Measurements from ENCODE around the gene NPBWR2. TPM values are rescaled to one million over a fixed set of nuclear protein-coding genes. Genes with fewer than 3 reads are reported as not detected.

NPBWR2 gene
- total RNA-seq, 4 donors from 2014 or later = not detected

- H3K4me3 ChIP-seq = no peak overlapping the region
- no peaks in the 10 kb centered on the region for H3K4me1 ChIP-seq
- H3K36me3 ChIP-seq = no peaks in the 10 kb centered on the region
- H3K9me3 ChIP-seq = peaks cover 0 to 16% (median 0%) of the 10 kb centered on the region in 4 donors
- 70% methylated on average over 14 of the region's 14 CpGs for WGBS, 2 donors
- DNase-seq (ENCODE audit: low spot score in 2 of 2) = no peak
- TF ChIP-seq, protein P1, sequence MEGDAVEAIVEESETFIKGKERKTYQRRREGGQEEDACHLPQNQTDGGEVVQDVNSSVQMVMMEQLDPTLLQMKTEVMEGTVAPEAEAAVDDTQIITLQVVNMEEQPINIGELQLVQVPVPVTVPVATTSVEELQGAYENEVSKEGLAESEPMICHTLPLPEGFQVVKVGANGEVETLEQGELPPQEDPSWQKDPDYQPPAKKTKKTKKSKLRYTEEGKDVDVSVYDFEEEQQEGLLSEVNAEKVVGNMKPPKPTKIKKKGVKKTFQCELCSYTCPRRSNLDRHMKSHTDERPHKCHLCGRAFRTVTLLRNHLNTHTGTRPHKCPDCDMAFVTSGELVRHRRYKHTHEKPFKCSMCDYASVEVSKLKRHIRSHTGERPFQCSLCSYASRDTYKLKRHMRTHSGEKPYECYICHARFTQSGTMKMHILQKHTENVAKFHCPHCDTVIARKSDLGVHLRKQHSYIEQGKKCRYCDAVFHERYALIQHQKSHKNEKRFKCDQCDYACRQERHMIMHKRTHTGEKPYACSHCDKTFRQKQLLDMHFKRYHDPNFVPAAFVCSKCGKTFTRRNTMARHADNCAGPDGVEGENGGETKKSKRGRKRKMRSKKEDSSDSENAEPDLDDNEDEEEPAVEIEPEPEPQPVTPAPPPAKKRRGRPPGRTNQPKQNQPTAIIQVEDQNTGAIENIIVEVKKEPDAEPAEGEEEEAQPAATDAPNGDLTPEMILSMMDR (IDR thresholded peaks at IDR 0.05) = no peak
- TF ChIP-seq EP300 (IDR thresholded peaks at IDR 0.05) (no peak), POLR2A (IDR thresholded peaks at IDR 0.05) (no peak)
- H3K27ac ChIP-seq = no peak overlapping the region
- H3K27me3 ChIP-seq = peaks cover 0 to 36% of the 10 kb centered on the region in 2 donors
These were observed 35.8 kb upstream of the NPBWR2 start for GRCh38 chr20:64143018-64143801.

- H3K27ac ChIP-seq = no peak overlapping the region
- no peak for DNase-seq (ENCODE audit: low spot score in 2 of 2)
- no peak overlapping the region for H3K4me3 ChIP-seq
- TF ChIP-seq EP300 (IDR thresholded peaks at IDR 0.05) (no peak), POLR2A (IDR thresholded peaks at IDR 0.05) (no peak)
- TF ChIP-seq, protein P1 (IDR thresholded peaks at IDR 0.05) = no peak
- peaks cover 0 to 34% of the 10 kb centered on the region in 2 donors for H3K27me3 ChIP-seq
- peaks cover 0 to 16% (median 0%) of the 10 kb centered on the region in 4 donors for H3K9me3 ChIP-seq
- H3K36me3 ChIP-seq = no peaks in the 10 kb centered on the region
- no peaks in the 10 kb centered on the region for H3K4me1 ChIP-seq
- WGBS, 2 donors = 19 to 21% methylated on average over 9 of the region's 9 CpGs
These were observed 35.2 kb upstream of the NPBWR2 start for GRCh38 chr20:64142590-64142989.

DNA sequence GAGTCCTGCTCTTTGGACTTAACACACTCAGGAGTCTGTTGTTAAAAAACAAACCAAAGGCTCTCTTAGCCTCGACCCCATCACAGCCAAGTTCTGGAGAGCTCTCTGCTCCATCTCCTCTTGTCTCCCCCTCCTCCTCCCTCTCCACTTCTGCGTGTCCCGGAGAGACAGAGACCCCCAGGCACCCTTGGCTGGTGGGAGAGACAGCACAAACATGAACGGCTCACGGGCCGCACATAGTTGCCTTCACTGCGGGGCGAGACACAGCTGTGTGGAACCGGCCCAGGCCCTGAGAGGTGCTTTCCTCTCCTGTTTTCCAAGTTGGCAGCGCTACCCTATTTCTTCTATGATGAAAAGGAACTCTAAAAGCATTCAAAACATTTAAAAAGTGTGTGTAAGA, 33.6 kb upstream of the NPBWR2 start:
- DNase-seq (ENCODE audit: low spot score in 2 of 2) = no peak
- Histone ChIP-seq H3K4me1 (no peaks in the 10 kb centered on the region), H3K4me3 (no peak overlapping the region), H3K36me3 (no peaks in the 10 kb centered on the region), H3K9me3 (peaks cover 0 to 16% (median 0%) of the 10 kb centered on the region in 4 donors), H3K27ac (no peak overlapping the region), H3K27me3 (peaks cover 0 to 19% of the 10 kb centered on the region in 2 donors)
- TF ChIP-seq, protein P1 (IDR thresholded peaks at IDR 0.05) = no peak
- TF ChIP-seq POLR2A (IDR thresholded peaks at IDR 0.05) (no peak), EP300 (IDR thresholded peaks at IDR 0.05) (no peak)
- 70 to 75% methylated on average over 10 of the region's 10 CpGs for WGBS, 2 donors

DNA sequence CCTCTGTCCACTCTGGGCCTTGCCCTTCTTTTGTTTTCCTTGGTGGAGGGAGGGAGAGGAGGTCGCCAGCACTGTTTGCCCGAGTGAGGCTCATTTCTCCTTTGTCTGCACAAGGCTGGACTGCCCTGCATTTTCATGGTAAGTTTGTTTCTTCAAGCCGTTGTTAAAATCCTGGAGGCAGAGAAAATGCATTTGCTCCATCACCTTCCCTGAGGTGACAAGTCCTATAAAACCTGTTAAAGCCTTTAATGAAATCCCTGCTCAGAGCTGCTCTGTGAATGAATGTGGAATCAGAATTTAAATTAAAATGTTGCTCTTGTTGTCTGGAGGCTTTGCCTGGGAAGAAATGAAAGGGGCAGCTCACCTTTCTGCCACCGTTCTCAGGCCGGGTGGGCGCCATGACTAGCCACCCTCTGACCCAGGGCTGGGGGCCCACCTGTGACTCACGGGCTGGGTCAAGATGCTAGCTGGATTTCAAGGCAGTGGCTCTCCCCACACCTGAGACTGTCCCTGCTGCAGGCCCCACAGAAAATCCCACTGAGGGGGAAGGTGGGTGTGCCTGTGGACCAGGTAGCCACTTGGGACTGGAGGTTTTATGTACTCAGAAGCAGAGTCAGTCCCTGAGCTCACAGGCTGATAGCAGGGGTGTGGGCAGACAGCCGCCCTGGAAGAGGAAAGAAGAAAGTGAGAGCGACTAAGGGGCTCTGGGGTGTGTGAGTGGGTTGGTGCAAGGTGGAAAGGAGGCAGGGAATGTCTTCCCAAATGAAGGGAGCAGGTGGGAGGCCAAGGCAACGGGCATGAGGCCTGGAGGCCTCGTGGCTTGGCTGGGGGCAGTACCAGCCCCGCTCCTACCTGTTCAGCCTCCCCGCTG, 32.9 kb upstream of the NPBWR2 start:
- H3K36me3 ChIP-seq = no peaks in the 10 kb centered on the region
- no peak overlapping the region for H3K27ac ChIP-seq
- WGBS, 2 donors = 67 to 72% methylated on average over 13 of the region's 13 CpGs
- no peak for DNase-seq (ENCODE audit: low spot score in 2 of 2)
- H3K4me3 ChIP-seq = no peak overlapping the region
- H3K9me3 ChIP-seq = peaks cover 0 to 9% (median 0%) of the 10 kb centered on the region in 4 donors
- TF ChIP-seq, protein P1 (IDR thresholded peaks at IDR 0.05) = no peak
- TF ChIP-seq EP300 (IDR thresholded peaks at IDR 0.05) (no peak), POLR2A (IDR thresholded peaks at IDR 0.05) (no peak)
- H3K27me3 ChIP-seq = peaks cover 0 to 17% of the 10 kb centered on the region in 2 donors
- H3K4me1 ChIP-seq = no peaks in the 10 kb centered on the region
